Right cardiac atrium (tissue), 5 donors: ENCODE results near the gene PLPP4. TPM values are rescaled to one million over a fixed set of nuclear protein-coding genes. Genes with fewer than 3 reads are reported as not detected.

Experiments
- ATAC-seq, 2 donors: fragments of 200-7000 bp; cut with Tn5 transposase; one replicate each; pipeline versions ENCODE4 v1.8.0 to v1.9.1; 2020; ENCODE audit warnings: moderate library complexity in 2 of 2, mild to moderate bottlenecking in 1 of 2
- DNase-seq, 3 donors: peaks; one replicate each; pipeline ENCODE4 v3.0.0-alpha.2; 2020
- H3K27ac ChIP-seq: one replicate; pipeline ENCODE4 v1.5.1; 2013; ENCODE audit warnings: mild to moderate bottlenecking, low read length, control low read depth, moderate library complexity
- H3K27me3 ChIP-seq: one replicate; pipeline ENCODE4 v1.6.1; 2013; ENCODE audit not compliant: control insufficient read depth, insufficient read depth
- H3K4me1 ChIP-seq: one replicate; pipeline ENCODE4 v1.6.1; 2013; ENCODE audit warnings: low read length; ENCODE audit not compliant: control insufficient read depth, insufficient read depth
- H3K4me3 ChIP-seq: one replicate; pipeline ENCODE4 v1.5.1; 2013; ENCODE audit warnings: low read length, control low read depth
- H3K9me3 ChIP-seq: one replicate; pipeline ENCODE4 v1.6.1; 2013; ENCODE audit warnings: low read length; ENCODE audit not compliant: control insufficient read depth
- WGBS: extraction: QIAGEN DNeasy Blood & Tissue Kit; methylation state at CpG from one replicate; pipeline ENCODE4 v1.1.7; 2013; 5-methylcytosine and 5-hydroxymethylcytosine counted together
- intact Hi-C, 4 donors: fragments of 100-400 bp; cut with DNase I; formaldehyde crosslinking; loops; one replicate each; pipeline versions ENCODE4 v1.11.0 to v1.14.0; 2022 to 2023
- polyA plus RNA-seq: library from polyadenylated mRNA; stranded (reverse); fragments of 200-250 nt; gene quantifications from one replicate; pipeline ENCODE4 v1.2.3, GENCODE V29; 2013
- total RNA-seq, 4 donors: library from RNA; stranded (reverse); fragmentation: NEBNext Ultra II Directional; extraction: Animal tissue kit (Norgen Biotek cat#: 25700); gene quantifications; one replicate each; pipeline ENCODE4 v1.2.1, GENCODE V29; 2021
- donor health status: healthy with polysubstance abuse.
- donor health status: DM: no; HTN: yes; CAD: no.
- donor health status: DM: no; HTN: no; CAD: no.
- donor health status: DM: no; HTN: yes; CAD: no; lungs with severe emphysema.
- donor health status: DM: yes; HTN: yes; CAD: no.

Gene PLPP4
- total and polyA plus RNA-seq, 5 donors, result 0.09 TPM; not detected in 4

DNA sequence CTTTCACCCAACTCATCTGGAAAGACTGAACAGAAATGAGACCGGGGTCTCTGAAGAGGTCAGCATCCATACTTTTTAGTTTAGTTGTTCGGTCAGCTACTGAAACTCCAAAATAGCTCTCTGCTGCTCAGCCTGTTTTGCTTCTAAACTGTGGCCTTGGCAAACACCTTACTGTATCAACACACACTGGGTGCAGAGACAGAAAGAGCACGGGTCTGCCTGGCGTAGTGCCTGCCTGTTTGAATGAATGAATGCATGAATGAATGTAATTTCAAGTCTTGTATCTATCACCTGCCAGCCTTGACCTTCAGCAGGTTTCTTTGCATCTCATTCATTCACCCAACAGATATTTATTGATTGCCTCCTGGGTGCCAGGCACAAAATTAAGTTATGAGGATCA is 98.4 kb downstream of the PLPP4 start:
- Histone ChIP-seq H3K27me3 (no peaks in the 10 kb centered on the region), H3K9me3 (peaks cover 3% of the 10 kb centered on the region), H3K4me3 (no peak overlapping the region), H3K4me1 (no peaks in the 10 kb centered on the region), H3K27ac (no peak overlapping the region)
- intact Hi-C loops, result no loop called here
- no peak for DNase-seq
- WGBS, result 72% methylated on average over 4 of the region's 4 CpGs
- ATAC-seq, result no peak

GRCh38 chr10:120555842-120556532 is 99.0 kb downstream of the PLPP4 start:
- Histone ChIP-seq H3K4me1 (no peaks in the 10 kb centered on the region), H3K4me3 (no peak overlapping the region), H3K27ac (no peak overlapping the region), H3K9me3 (peaks cover 3% of the 10 kb centered on the region), H3K27me3 (no peaks in the 10 kb centered on the region)
- intact Hi-C loops, result no loop called here
- ATAC-seq, result no peak
- DNase-seq, result no peak
- WGBS, result 32% methylated on average over 2 of the region's 2 CpGs

GRCh38 chr10:120557311-120557710 is 100.3 kb downstream of the PLPP4 start:
- WGBS, result 63% methylated on average over 4 of the region's 4 CpGs
- H3K27ac ChIP-seq, result no peak overlapping the region
- intact Hi-C loops, result no loop called here
- DNase-seq, result no peak
- H3K27me3 ChIP-seq, result no peaks in the 10 kb centered on the region
- H3K4me3 ChIP-seq, result no peak overlapping the region
- ATAC-seq, result no peak
- H3K9me3 ChIP-seq, result peaks cover 3% of the 10 kb centered on the region
- H3K4me1 ChIP-seq, result no peaks in the 10 kb centered on the region

DNA sequence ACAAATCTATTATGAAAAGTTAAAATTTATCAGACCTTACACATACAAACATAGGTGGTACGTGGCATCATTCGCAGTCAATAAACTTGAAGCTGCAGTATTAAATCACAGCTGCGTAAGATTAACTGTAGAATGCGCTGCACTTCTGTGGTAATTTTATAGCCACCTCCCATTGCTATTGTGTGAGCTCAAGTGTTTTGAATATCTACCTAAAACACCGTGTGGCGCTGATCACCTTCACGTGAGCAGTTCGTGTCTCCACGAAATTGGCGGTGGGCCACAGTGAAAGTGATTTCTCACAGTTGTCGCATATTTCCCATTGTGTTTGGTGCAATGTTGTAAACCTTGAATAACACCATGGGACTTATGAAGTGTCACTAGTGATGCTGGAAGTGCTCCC is 102.8 kb downstream of the PLPP4 start:
- intact Hi-C loops, result no loop called here
- WGBS, result 88% methylated on average over 11 of the region's 11 CpGs
- no peaks in the 10 kb centered on the region for H3K27me3 ChIP-seq
- no peak for ATAC-seq
- no peaks in the 10 kb centered on the region for H3K9me3 ChIP-seq
- H3K4me3 ChIP-seq, result no peak overlapping the region
- H3K4me1 ChIP-seq, result no peaks in the 10 kb centered on the region
- DNase-seq, result no peak
- no peak overlapping the region for H3K27ac ChIP-seq

- no peak overlapping the region for H3K27ac ChIP-seq
- no peak overlapping the region for H3K4me3 ChIP-seq
- H3K27me3 ChIP-seq, result no peaks in the 10 kb centered on the region
- no peak for DNase-seq
- no peak for ATAC-seq
- intact Hi-C loops, result no loop called here
- WGBS, result 94% methylated on average over 9 of the region's 9 CpGs
- no peaks in the 10 kb centered on the region for H3K9me3 ChIP-seq
- H3K4me1 ChIP-seq, result no peaks in the 10 kb centered on the region
Measured at GRCh38 chr10:120562956-120563355, 105.9 kb downstream of the PLPP4 start.

GRCh38 chr10:120570418-120570817 is 113.4 kb downstream of the PLPP4 start:
- intact Hi-C loops, result no loop called here
- 82% methylated on average over 2 of the region's 2 CpGs for WGBS
- no peaks in the 10 kb centered on the region for H3K4me1 ChIP-seq
- H3K9me3 ChIP-seq, result no peaks in the 10 kb centered on the region
- DNase-seq (no peak), ATAC-seq (no peak)
- H3K27me3 ChIP-seq, result no peaks in the 10 kb centered on the region
- no peak overlapping the region for H3K4me3 ChIP-seq
- H3K27ac ChIP-seq, result no peak overlapping the region

DNA sequence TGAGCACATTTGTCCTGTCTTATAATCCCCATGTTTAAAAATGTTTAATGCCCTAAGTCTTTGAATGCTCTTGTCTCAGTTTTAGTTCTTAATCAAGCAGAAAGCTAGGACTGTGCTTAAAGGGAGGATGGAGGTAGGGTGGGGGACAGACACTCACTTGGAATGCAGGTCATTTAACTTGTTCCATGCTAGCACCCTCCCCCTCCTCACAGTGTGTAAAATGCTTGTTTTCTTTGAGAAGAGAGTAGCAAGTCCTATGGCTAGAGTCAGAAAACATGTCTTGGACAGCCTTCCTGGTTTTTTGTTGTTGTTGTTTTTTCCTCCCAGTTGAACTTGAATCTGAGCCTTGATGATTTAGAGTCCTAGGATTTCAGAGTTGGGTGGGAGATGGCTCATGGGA is 114.2 kb downstream of the PLPP4 start:
- intact Hi-C loops, result no loop called here
- Histone ChIP-seq H3K9me3 (no peaks in the 10 kb centered on the region), H3K4me1 (no peaks in the 10 kb centered on the region), H3K27me3 (no peaks in the 10 kb centered on the region), H3K4me3 (no peak overlapping the region), H3K27ac (no peak overlapping the region)
- DNase-seq (no peak), ATAC-seq (no peak)

- ATAC-seq (no peak), DNase-seq (no peak)
- Histone ChIP-seq H3K9me3 (no peaks in the 10 kb centered on the region), H3K27me3 (no peaks in the 10 kb centered on the region), H3K4me3 (no peak overlapping the region), H3K27ac (no peak overlapping the region), H3K4me1 (no peaks in the 10 kb centered on the region)
- 74% methylated on average over 1 of the region's 1 CpG for WGBS
- intact Hi-C loops, result no loop called here
Measured at GRCh38 chr10:120572307-120572706, 115.3 kb downstream of the PLPP4 start.

- ATAC-seq, result no peak
- DNase-seq, result no peak
- H3K4me3 ChIP-seq, result no peak overlapping the region
- WGBS, result 90% methylated on average over 2 of the region's 2 CpGs
- H3K27ac ChIP-seq, result no peak overlapping the region
- intact Hi-C loops, result no loop called here
- no peaks in the 10 kb centered on the region for H3K9me3 ChIP-seq
- no peaks in the 10 kb centered on the region for H3K4me1 ChIP-seq
- no peaks in the 10 kb centered on the region for H3K27me3 ChIP-seq
Measured at GRCh38 chr10:120573355-120573754, 116.3 kb downstream of the PLPP4 start.

GRCh38 chr10:120574981-120575380 is 118.0 kb downstream of the PLPP4 start:
- H3K27me3 ChIP-seq, result no peaks in the 10 kb centered on the region
- WGBS, result 88% methylated on average over 13 of the region's 13 CpGs
- DNase-seq (no peak), ATAC-seq (no peak)
- H3K4me3 ChIP-seq, result no peak overlapping the region
- H3K4me1 ChIP-seq, result no peaks in the 10 kb centered on the region
- intact Hi-C loops, result no loop called here
- H3K9me3 ChIP-seq, result no peaks in the 10 kb centered on the region
- H3K27ac ChIP-seq, result no peak overlapping the region

- Histone ChIP-seq H3K9me3 (no peaks in the 10 kb centered on the region), H3K4me1 (no peaks in the 10 kb centered on the region), H3K27ac (no peak overlapping the region), H3K4me3 (no peak overlapping the region), H3K27me3 (no peaks in the 10 kb centered on the region)
- WGBS, result 69% methylated on average over 3 of the region's 3 CpGs
- DNase-seq (no peak), ATAC-seq (no peak)
- intact Hi-C loops, result no loop called here
Measured at GRCh38 chr10:120575411-120575810, 118.4 kb downstream of the PLPP4 start.

GRCh38 chr10:120578134-120578533 is 121.1 kb downstream of the PLPP4 start:
- DNase-seq (no peak), ATAC-seq (no peak)
- intact Hi-C loops, result no loop called here
- Histone ChIP-seq H3K27ac (no peak overlapping the region), H3K27me3 (no peaks in the 10 kb centered on the region), H3K4me3 (no peak overlapping the region), H3K4me1 (no peaks in the 10 kb centered on the region), H3K9me3 (no peaks in the 10 kb centered on the region)
- 84% methylated on average over 2 of the region's 2 CpGs for WGBS
